Coronary artery (tissue), 2 donors: ENCODE measurements around the gene RHO.
A peak's percentile ranks its signal among the peaks of the same experiment; 100 is the strongest.

Experiments used
- DNase-seq: peaks from one replicate; pipeline ENCODE4 v3.0.0-alpha.2; 2017; ENCODE audit warnings: low spot score
- H3K27ac ChIP-seq, 2 donors: fragments of 200-600 bp; sonication (generic); one replicate each; pipeline ENCODE4 v1.5.1; 2016 to 2019
- H3K4me3 ChIP-seq: fragments of 200-600 bp; sonication (generic); 2 replicates; pipeline ENCODE4 v1.5.1; 2016; ENCODE audit warnings: mild to moderate bottlenecking, moderate library complexity
- TF ChIP-seq, protein P1 (sequence below): fragments of 200-600 bp; sonication (generic); IDR thresholded peaks from one replicate; pipeline ENCODE4 v1.5.1; 2019; ENCODE audit warnings: antibody characterized with exemption

RHO gene

DNA sequence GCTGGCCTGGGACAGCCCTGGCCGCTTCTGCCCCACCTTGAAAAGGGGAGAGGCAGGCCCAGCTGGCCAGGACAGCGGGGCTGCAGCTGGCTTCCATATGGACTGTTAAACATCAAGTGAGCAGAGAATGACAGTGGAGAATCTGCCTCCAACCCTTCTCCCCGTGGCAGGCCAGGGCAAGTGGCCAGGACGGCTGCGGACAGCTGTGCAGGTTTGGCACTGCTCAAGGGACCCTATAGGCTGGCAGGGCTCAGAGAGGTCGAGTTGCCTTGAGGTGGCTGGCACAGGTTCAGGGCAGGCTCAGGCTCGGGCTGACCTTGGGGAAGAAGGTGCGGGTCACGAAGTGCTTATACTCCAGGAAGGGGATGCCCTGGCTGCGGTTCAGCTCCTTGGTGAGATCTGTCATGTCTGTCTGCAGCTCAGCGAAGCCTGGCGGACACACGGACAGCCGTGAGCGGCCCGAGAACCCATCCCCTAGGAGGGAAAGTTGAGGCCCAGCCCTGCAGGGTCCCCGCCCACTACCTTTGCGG lies 38.8 kb downstream of the RHO start:
- Histone ChIP-seq H3K4me3 (no peak overlapping the region), H3K27ac (peak overlapping the region in 1 of 2 donors; percentile 5)
- TF ChIP-seq, protein P1, sequence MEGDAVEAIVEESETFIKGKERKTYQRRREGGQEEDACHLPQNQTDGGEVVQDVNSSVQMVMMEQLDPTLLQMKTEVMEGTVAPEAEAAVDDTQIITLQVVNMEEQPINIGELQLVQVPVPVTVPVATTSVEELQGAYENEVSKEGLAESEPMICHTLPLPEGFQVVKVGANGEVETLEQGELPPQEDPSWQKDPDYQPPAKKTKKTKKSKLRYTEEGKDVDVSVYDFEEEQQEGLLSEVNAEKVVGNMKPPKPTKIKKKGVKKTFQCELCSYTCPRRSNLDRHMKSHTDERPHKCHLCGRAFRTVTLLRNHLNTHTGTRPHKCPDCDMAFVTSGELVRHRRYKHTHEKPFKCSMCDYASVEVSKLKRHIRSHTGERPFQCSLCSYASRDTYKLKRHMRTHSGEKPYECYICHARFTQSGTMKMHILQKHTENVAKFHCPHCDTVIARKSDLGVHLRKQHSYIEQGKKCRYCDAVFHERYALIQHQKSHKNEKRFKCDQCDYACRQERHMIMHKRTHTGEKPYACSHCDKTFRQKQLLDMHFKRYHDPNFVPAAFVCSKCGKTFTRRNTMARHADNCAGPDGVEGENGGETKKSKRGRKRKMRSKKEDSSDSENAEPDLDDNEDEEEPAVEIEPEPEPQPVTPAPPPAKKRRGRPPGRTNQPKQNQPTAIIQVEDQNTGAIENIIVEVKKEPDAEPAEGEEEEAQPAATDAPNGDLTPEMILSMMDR = no peak
- DNase-seq = no peak

DNA sequence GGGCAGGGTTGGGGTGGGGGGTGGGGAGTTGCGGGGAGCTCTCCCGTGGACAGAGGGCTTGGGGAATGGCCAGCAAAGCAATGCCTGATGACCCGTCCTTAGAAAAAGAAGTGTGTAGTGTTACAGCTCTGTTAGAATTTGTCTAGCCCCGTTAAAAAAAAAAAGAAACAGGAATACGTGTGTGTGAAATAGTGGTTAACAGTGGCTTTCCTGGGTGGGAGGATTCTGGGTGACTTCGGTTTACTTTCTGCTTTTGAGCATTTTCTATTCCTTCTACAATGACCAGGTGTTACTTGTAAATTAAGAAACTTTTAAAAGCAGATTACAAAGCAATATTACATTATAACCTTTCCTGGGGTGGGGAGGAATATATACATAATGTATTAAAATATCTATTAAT lies 39.5 kb downstream of the RHO start:
- no peak overlapping the region for H3K27ac ChIP-seq
- TF ChIP-seq, protein P1 = no peak
- H3K4me3 ChIP-seq = no peak overlapping the region
- no peak for DNase-seq

- no peak for DNase-seq
- H3K27ac ChIP-seq = no peak overlapping the region
- TF ChIP-seq, protein P1 = no peak
- H3K4me3 ChIP-seq = no peak overlapping the region
These were observed 41.4 kb downstream of the RHO start for GRCh38 chr3:129569856-129570255.

GRCh38 chr3:129571605-129572547 lies 43.4 kb downstream of the RHO start:
- Histone ChIP-seq H3K27ac (no peak overlapping the region), H3K4me3 (no peak overlapping the region)
- no peak for DNase-seq
- TF ChIP-seq, protein P1 = no peak

GRCh38 chr3:129572603-129573002 lies 44.2 kb downstream of the RHO start:
- no peak overlapping the region for H3K27ac ChIP-seq
- no peak for DNase-seq
- H3K4me3 ChIP-seq = no peak overlapping the region
- TF ChIP-seq, protein P1 = no peak

- H3K4me3 ChIP-seq = no peak overlapping the region
- no peak for DNase-seq
- TF ChIP-seq, protein P1 = no peak
- H3K27ac ChIP-seq = no peak overlapping the region
These were observed 45.1 kb downstream of the RHO start for GRCh38 chr3:129573493-129573892.

DNA sequence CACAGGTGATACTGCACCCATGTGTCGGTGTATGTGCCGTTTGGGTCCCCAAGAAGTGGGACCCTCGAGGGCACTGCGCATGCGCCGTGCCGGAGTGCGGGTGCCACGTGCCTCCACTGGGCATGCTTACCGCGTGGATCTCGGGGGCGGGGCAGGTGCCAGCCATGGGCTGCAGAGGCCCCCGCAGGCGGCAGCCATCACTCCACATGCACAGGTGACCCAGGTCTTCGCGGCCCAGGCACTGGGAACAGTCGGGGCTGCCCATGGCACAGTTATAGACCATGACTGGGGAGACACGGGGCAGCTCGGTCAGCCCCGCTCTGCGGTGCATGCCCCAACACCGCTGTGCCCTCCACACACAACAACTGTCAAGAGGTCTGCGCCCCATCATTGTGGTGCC lies 45.8 kb downstream of the RHO start:
- DNase-seq = no peak
- H3K4me3 ChIP-seq = no peak overlapping the region
- H3K27ac ChIP-seq = no peak overlapping the region
- TF ChIP-seq, protein P1 = no peak
